ENCODE measurements around the gene IKZF5.

IKZF5 gene

DNA sequence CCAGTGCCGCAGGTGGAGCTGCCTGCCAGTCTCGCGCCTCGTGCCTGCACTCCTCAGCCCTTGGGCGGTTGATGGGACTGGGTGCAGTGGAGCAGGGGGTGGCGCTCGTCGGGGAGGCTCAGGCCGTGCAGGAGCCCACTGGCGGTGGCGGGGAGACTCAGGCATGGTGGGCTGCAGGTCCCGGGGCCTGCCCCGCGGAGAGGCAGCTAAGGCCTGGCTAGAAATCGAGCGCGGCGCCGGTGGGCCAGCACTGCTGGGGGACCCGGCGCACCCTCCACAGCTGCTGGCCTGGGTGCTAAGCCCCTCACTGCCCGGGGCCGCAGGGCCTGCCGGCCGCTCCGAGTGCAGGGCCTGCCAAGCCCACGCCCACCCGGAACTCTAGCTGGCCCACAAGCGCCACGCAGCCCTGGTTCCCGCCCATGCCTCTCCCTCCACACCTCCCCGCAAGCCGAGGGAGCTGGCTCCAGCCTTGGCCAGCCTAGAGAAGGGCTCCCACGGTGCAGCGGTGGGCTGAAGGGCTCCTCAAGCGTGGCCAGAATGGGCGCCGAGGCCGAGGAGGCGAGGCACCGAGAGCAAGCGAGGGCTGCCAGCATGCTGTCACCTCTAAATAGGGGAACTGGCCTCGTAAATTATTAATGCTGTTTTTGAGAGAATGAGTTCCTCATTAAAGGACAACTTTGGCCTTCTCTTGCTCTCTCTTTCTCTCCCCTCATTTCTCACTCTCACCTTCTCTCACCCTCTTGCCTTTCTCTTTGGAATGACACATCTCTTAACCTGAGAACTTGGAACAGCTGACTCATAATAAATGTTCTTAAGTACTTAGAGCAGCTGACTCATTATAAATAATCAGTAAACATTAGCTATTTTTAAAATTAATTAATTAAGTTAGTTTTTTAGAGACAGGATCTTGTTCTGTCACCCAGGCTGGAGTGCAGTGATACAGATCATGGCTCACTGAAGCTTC, 5.1 kb upstream of the IKZF5 start:
- no peak for DNase-seq

DNA sequence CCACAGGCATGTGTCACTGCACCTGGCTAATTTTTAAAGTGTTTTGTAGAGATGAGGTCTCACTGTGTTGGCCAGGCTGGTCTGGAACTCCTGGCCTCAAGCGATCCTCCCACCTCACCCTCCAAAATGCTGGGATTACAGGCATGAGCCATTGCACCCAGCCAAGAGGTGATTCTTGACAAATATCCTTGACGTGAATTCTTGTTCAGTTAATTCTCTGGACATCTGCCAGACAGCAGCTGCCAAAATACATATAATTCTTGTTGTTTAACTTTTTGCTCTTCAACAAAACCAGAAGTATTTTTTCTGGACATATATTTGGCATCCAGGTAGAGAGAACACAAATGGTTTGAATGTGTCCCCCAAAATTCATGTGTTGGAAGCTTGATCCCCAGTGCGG, 3.4 kb upstream of the IKZF5 start:
- DNase-seq = no peak

DNA sequence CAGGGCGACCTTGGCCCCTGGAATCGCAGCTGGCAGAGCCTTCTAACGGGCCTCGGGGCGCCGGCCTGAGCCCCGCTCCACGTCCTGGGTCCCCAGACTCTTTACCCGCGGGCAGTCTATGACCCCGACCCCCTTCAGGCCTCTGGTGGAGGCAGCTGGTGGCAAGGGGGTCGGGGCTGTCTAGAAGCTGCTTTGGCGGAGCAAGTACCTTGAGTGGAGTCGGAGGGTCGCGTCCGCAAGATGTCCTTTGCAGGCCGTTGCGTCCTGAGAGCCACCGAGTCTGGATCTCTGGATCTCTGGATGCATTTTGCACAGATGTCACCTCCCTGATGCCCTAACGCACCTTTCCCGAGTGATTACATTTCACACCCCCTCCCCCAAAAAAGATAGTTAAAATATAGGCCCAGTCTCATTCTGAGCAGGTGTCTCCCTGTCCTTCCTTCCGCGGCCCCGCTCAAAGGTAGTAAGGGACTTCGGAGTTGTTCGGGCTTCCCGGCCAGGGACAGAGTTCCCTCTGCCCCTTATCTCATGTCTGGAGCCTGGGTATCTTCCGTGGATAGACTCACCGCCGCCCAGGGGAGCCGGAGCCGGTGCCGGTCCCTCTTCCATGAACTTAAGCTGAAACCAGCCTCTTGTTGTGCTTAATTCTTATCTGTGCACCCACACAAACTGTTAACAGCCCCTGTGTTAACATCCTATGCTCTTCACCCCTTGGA, 668 bp upstream of the IKZF5 start:
- DNase-seq = peak in 1 of 2 donors; percentile 10

DNA sequence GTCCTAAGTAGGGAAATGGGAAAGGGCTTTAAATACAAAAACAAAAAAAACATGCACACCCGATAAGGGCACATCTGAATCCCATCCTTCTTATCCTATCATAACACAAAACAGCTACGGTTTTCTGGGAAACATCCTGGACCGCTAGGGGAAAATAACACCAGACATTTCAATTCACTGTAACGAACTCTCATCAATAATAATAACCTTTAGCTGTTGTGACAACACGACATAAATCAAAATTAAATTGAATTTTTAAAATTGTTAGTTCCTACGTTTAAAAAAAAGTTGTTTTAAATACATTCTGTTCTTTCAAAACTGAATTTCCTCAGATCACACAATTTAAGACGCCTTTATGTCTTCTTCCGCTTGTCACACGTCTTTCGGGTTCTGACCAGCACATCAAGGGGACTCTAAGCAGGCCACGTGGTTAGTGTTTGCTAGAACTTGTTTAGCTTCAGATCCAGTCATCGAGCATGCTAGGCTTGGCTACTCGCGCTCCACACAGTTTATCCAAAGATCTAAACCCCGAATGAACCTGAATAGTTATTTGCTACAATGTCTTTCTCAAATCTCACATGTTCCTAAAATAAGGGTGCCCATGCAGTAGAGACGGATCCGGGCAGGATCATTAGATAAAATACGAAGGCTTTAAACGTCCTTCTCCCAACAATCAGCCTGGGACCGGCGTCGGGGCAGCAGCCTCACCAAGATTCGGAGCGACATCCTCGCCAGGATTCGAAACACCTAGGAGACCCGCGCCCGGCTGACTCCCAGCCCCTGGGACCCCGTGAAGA, 839 bp downstream of the IKZF5 start:
- DNase-seq = peak; percentile 66 to 72

DNA sequence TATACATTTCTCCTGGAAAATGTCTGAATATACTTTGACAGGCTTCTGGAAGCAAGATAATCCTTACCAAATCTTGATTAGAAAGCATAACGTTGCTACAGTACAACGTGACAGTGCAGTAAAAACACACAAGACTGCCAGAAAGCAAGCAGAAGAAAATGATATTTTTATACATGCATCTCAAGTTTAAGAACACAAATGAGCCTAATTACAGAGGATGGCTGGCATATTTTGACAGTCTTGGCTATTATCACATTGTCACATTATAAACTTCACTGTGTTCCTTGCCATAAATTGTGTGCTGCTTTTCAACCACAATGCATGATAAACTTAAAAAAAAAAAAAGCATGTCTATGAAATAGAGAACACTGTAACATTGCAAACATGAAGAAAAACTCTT, 4.3 kb downstream of the IKZF5 start:
- DNase-seq = no peak

DNA sequence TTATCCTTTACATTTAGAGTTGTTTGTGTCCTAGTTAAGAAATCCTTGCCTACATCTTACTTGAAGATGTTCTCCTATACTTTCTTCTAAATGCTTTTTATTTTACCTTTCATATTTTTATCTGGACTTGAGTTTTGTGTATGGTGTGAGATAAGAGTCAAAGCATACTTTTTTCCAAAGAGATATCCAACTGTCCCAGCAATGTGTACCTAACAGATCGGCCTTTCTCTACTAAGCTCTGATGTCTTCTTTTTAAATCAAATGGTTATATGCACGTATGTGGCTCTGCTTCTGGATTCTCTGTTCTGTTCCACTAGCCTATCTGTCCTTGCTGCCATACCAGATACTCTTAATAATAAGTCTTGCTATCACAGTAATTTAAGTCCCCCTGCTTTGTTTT, 7.2 kb downstream of the IKZF5 start:
- no peak for DNase-seq

DNA sequence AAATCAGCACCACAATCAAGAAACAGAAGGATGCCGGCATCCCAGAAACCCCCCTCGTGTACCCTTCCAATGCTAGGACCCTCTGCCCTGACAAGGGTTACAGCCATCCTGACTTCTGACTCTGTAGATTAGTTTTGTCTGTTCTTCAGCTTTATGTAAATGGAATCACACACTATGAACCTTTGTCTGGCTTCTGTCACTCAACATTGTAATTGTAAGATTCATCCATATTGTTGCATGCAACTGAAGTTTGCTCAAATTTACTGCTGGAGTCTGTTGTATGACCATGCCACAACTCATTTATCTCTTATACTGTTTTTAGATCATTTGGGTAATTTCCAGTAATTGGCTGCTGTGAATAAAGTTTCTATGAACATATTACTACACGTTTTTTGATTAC, 8.4 kb downstream of the IKZF5 start:
- DNase-seq = no peak

DNA sequence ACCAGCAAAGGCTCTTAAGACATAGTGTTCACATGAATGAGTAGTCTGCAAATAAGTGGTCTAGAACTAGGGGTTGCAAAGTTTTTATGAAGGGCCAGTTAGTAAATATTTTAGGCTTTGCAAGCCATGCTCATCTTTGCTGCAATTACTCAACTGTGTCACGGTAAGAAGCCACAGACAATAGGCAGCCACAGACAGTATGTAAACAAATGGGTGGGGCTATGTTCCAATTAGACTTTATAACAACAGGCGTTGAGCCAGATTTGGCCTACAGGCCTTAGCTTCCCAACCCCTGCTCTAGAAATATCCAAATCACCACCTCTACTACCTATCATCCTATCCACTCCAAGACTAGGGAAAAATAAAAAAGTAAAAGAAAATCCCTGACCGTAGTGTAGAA, 9.2 kb downstream of the IKZF5 start:
- DNase-seq = no peak

DNA sequence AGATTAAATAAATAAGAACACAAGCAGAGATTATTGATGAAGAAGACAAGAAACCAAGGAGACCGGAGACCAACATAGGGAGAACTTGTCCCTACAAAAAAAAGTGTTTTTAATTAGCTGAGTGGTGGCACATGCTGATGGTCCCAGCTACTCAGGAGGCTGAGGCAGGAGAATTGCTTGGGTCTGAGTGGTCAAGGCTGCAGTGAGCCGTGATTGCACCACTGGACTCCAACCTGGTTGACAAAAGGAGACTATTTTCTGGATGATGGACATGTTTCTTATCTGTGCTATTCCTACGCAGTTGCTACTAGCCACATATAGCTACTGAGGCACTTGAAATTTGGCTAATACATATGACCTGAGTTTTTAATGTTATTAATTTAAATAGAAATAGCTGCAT, 9.7 kb downstream of the IKZF5 start:
- no peak for DNase-seq

DNA sequence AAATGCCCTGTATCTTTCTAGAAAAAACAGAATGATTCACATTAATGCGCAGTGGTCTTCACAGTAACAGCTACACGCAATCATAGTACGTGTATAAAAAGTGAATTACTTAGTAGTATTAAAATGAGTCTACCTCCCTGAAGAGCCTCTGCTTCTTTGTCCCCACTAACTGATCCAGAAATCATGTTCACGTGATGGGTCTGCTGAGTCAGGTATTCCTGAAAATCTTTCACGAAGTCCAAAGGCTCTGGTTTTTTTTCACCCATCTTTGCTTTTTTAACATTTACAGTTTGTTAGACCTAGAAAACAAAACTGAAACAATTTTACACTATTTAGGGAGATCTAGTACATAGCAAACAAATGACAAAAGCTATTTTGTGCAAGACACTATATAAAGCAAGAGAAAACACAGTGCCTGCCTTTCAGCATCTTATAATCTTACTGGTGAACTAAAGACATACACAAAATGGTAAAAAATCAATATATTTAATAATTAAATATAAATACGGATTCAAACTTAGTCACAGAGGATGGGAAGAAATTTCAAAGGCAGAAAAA, 10.2 kb downstream of the IKZF5 start:
- no peak for DNase-seq

DNA sequence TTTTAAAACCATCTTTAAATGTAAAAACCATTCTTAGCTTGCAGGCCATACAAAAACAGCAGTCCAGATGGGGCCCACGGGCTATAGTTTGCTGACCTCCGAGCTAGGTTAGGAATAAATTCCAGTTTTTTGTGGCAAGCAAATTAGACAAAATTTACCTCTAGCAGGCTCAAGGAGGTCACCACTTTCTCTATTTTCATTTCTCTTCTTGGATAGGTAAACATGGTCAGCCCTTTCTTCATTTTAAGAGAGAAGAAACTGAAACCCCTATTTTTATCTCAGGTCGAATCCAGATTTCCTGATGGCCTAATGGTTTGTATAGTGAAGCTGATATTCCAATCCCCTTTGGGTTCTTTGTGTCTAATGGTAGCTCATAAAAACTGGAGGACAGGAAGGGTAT, 10.7 kb downstream of the IKZF5 start:
- DNase-seq = no peak

DNA sequence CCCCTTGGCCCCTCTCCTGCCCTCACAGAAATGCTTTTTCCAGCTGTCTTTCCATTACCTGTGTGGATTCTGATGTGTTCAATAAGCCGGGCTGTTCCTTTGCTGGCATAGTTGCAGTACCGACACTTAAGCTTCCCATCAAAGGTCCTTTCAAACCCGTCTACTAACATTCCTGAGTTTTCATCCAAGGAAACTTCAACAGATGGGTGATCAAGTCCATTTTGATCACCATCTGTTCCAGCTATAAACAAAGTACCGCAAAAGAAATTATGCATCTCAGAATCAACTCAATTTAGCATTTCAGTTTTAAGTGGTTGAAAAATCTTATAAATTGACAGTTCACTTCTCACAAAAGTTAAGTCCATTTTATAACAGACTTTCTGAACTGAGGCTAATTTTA, 12.7 kb downstream of the IKZF5 start:
- DNase-seq = no peak

DNA sequence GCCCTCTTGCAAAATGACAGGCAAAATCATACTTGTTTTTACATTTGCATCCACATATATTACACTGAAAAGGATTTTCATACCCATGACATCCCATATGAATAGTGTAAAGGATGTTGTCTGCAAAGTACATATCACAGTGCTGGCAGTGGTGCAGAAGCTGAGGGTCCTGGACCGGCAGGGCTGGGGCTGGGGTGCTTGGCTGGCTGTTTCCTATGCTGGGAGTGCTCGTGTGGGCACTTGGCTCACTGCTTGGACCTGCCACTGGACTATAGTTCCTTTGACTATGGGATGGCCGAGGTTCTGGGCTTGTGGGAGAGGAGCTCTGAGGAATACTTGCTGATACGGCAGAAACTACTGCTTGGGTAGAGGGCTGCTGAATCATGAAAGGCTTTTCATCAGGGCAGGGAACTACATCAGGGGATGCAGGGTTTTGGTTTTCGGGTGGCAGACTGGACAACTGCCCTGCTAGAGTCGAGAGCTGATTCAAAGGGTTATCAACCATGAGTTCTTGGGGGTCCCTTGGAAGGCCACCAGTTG, 14.7 kb downstream of the IKZF5 start:
- DNase-seq = no peak

DNA sequence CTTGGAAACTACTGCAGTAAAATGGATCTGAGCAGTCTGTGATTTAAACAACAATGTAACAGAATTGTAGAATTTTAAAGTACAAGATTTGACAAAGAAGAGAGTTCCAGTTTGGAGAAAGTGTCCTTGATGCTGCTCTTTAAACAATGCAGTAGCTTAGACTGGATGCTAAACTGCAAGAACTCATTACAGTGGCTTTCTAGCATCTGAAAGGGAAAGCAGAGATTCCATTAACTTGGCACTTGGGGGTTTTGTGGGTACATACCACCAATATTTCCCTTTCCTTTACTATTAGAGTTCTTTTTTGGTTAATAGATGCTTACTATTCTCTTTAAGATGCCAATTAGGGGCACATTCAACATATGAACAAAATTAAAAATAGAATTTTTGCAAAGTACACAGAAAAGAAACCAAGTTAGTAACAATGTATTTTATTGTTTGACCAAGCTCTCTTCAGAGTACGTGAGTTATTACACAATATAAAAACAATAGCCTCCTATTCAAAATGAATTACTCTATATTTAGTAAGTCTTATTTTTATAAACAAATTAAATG, 16.5 kb downstream of the IKZF5 start:
- DNase-seq = no peak

DNA sequence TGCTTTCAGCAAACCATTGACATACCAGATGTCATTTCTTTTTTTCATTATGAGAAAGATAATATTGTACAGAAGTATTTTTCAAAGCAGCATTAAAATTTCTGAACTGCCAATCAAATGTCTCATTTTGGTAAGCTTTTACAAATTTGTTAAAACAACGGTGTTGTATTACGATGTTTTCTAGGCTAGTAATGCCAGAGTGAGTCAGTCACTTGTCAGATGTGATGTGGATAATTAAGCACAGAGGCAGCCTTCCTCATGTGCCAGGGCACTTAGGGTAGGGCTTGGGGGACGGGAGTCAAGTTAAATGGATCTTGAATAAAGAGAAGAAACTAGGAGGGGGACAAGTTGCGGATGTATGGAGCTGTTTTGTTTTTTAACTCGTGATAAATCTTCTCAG, 18.3 kb downstream of the IKZF5 start:
- no peak for DNase-seq

DNA sequence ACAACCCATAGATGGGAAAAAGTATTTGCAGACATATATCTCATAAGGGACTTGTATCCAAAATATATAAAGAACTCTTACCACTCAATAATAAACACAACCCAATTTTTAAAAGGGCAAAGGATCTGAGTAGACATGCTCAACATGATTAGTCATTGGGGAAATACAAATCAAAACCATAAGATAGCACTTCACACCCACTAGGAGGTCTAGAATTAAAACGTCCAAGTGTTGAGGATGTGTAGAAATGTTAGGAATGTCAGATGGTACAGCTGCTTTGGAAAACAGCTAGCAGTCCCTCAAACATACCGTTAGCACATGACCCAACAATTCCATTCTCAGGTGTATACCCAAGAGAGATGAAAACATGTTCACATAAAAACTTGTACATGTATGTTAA, 20.1 kb downstream of the IKZF5 start:
- no peak for DNase-seq

DNA sequence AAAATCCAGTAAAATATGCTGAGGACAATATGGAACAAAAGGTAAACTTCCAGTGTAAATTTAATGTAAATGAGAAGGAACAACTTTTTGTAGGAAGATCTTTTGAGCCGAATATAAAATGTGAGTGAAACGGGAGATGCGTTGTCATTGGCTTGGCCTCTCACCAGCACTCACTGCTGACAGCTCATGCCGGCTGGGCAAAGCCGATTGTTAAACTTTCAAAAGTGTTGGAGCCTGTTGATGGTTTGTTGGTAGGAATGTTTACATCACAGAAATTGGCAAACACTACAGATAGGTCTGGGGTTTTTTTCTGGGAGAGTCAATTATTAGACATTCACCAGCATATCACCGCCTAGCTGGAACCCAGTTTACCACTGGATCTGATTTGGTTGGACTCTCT, 22.3 kb downstream of the IKZF5 start:
- DNase-seq = no peak

DNA sequence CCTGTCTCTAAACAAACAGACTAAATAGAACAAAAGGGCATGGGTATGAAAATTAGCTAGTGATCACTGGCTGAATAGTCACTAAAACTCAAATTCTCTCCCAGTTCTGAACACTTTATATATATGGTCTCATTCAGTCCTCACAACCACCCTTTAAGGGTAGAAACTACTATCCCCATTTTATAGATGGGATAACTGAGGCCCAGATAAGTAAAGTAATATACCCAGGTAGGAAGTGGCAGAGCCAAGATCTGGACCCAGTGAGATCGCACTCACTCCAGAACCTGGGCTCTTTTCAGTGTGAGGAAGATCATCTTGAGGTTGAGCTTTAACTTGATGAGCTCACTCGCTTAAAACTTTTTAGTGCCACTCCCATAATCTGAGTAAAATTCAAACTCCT, 23.9 kb downstream of the IKZF5 start:
- no peak for DNase-seq

DNA sequence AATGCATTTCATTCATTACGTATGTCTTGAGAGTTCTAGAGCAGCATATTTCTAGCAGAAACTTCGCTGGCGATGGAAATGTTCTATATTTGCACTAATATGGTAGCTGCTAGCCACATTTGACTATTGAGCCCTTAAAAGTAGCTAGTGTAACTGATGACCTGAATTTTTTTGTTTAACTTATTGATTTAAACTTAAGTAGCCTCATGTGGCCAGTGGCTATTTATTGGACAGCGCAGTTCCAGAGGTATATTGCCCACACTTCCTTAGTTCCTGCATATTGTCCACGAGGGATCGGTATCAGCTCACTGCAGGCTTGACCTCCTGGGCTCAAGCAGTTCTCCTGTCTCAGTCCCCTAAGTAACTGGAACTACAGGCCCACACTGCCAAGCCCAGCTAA, 24.7 kb downstream of the IKZF5 start:
- no peak for DNase-seq

DNA sequence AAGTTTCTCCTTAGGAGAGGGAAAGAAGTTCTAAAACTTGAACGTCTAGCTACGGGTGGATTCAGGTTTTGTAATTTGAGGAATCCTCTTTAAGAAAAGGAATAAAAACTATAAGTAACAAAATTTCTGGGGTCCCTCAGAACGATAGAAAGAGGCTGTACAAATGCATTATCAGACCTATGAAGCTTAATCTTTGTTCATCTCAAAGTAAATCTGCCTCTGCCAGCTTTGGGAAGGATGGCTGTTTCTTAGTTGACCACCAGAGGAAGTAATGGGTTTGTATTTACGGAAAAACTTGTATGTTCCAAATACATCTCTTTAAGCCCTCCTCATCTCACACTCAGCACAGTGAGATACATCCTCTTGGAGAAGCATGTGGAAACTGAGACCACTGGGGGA, 27.5 kb downstream of the IKZF5 start:
- peak in 1 of 2 donors; percentile 7 for DNase-seq

DNA sequence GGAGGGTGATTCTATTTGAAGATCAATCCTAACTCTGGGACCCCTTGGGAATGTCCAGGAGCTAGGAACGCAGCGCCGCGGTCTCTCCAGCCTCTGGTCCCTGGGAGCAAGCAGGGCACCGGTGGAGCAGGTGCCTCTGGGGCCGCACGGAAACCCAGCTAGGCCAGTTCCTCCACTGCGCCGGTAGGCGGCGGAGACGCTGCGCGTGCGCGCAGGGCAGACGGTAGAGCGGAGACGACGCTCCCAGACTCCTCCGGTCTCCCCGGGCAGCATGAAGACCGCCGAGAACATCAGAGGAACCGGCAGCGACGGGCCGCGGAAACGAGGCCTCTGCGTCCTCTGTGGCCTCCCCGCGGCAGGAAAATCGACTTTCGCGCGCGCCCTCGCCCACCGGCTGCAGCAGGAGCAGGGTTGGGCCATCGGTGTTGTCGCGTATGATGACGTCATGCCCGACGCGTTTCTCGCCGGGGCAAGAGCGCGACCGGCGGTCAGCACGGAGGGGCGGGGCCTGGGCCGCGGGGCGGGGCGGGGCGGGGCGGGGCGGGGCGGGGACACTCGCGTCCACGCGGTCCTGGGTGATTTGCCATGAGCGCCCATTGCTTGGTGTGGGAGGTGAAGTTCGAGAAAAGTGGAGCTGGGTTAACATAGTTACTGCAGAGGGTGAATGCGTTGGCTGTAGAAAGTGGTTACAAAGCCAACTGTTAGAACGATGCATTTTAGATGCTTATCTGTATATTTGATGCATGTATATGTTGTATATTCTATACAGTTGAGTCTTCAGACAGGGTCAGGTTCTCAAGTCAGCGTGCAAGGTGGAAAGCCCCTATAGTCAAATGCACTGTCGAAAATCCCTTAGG, 28.2 kb downstream of the IKZF5 start, which contains the start of gene PSTK:
TSS of gene PSTK (plus strand) at position 193 of the 857 bp plus-strand sequence. CDS start at position 272, 79 bp downstream.
- peak; percentile 92 for DNase-seq

Measured in CD4-positive, alpha-beta T cell treated with Interleukin-4 for 1 hour (primary cell).